ENCODE results near the gene BIK.

BIK gene

DNA sequence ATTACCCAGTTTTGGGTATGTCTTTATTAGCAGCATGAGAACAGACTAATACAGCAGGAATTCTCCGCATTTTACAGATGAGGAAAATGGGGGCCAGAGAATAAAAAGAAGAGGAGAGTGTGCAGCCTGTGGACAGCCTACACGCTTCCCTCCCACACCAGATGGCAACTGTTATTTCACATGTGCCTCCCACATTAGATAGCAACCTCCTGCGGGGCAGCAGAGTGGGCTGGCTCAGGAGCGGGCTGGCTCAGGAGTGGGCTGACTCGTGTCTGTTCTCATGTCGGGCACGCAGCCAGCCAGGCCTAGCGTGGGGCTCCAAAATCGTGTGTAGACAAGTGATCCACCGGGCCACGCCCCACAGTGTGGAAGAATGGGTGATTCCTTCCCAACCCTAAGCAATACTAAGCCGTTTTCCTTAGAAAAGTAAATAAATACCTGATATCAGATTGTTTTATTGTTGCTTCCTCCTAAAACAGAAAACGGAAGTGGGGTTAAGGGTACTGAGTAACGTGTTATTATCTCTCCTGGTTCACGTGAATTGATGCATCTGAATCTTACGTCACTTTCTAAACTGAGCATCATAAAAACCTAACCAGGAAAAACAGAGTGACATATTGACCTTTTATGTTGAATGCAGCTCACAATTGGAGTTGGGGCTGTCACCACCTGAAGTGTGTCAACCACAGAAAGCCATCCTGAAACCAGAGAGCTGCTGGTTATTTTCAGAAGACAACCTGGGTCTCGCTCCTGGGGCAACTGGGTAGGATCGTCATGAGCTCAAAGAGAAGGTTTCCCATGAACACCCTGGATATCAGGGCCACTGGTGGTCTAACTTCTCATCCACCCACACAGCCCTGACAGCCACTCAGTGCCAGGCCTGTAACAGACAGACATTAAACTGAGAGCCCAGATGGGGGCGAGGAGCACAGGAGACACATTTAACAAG is 24.6 kb upstream of the BIK start:
- H4K20me1 ChIP-seq = no peaks in the 10 kb centered on the region; a peak in 1 of 22 replicates
- no peak for TF ChIP-seq Cebpa-rat (IDR thresholded peaks at IDR 0.05)
- H3K27ac ChIP-seq = no peak overlapping the region
- no peak overlapping the region for H3K4me2 ChIP-seq
- no peaks in the 10 kb centered on the region for H3K9me3 ChIP-seq (replicated peaks in 1 of 11)
- 0 out of 22 replicates have a peak overlapping the region, but pooled peaks of 1 of the 11 experiments have one; percentile 1 for H3K9ac ChIP-seq
- peaks cover 13 to 17% (median 14%) of the 10 kb centered on the region in 10 experiments for H3K4me1 ChIP-seq
- H3K27me3 ChIP-seq = no peaks in the 10 kb centered on the region
- H3K36me3 ChIP-seq = peaks cover 0 to 8% (median 4%) of the 10 kb centered on the region in 11 experiments; a peak in 5 of 22 replicates
- no peak overlapping the region for H3K4me3 ChIP-seq

- Histone ChIP-seq H3K36me3 (peaks cover 0 to 8% (median 4%) of the 10 kb centered on the region in 11 experiments; a peak in 5 of 22 replicates), H3K9ac (peak overlapping the region; percentile 58 to 78 (median 71); a peak in 21 of 22 replicates), H3K27ac (peak overlapping the region in 10 of 11 experiments; percentile 43 to 70 (median 62); a peak in 19 of 22 replicates), H4K20me1 (no peaks in the 10 kb centered on the region; a peak in 1 of 22 replicates), H3K27me3 (no peaks in the 10 kb centered on the region), H3K4me3 (peak overlapping the region; percentile 68 to 93 (median 73)), H3K9me3 (replicated peaks in 1 of 11) (no peaks in the 10 kb centered on the region), H3K4me1 (peaks cover 14 to 36% (median 24%) of the 10 kb centered on the region in 10 experiments), H3K4me2 (peak overlapping the region; percentile 79 to 99 (median 92))
- TF ChIP-seq Cebpa-rat (IDR thresholded peaks at IDR 0.05) = no peak
Observed at GRCh38 chr22:43088627-43088983, 21.9 kb upstream of the BIK start.

DNA sequence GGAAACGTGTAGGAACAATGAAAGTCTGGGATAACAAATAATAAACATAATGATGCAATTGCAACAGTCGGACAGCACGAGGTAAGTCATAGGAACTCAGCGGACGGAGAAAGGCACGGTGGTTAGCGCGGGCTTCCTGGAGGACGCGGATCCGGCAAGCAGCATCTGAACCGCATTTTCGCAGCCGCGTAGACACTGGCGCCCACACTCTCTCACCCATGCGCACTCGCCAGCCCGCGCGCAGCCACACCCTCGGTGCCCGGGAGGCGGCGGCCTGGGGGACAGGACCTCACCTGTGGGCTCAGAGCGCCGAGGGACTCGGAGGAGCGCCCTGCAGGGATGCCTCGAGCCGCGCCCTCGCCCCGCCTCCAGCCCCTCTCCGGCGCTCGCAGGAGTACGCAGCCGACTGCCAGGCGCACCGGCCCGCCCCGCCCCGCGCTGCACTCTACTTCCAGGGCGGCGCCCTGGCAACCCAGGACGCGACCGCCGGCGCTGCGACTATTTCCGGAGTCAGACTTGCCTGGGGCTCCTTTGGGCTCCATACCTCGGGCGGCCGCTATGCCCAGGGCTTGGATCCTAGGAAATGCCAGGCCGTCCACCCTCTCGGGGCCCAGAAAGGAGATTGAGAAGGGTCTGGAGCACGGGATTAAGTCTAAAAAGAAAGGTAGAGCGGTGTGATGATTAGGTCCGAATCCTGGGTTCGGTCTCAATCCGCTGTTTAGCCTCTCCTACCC is 21.4 kb upstream of the BIK start, which contains the start of gene TTLL1:
Gene TTLL1, minus strand, starts transcription at position 408 of the 734 bp plus-strand sequence. CDS start 13,805 bp downstream, outside the sequence.
- peak within 1 kb of the TSS; percentile 79 to 99 (median 92) for H3K4me2 ChIP-seq
- H3K27me3 ChIP-seq = no peaks in the 10 kb centered on the region
- H3K9me3 ChIP-seq (replicated peaks in 1 of 11) = no peaks in the 10 kb centered on the region

GRCh38 chr22:43090130-43090789 is 20.3 kb upstream of the BIK start:
- Histone ChIP-seq H3K27me3 (no peaks in the 10 kb centered on the region), H3K9ac (peak overlapping the region in 1 of 11 experiments; percentile 73; a peak in 1 of 22 replicates)

More for the DNA sequence above, 21.4 kb upstream of the BIK start, which contains the start of gene TTLL1:
- H3K4me1 ChIP-seq = peaks cover 15 to 42% (median 28%) of the 10 kb centered on the region in 10 experiments
- H3K9ac ChIP-seq = peak within 1 kb of the TSS; percentile 58 to 78 (median 71); a peak in 21 of 22 replicates
- peaks cover 0 to 8% (median 4%) of the 10 kb centered on the region in 11 experiments; a peak in 5 of 22 replicates for H3K36me3 ChIP-seq
- H3K27ac ChIP-seq = peak within 1 kb of the TSS in 10 of 11 experiments; percentile 57 to 70 (median 64); a peak in 20 of 22 replicates
- TF ChIP-seq Cebpa-rat (IDR thresholded peaks at IDR 0.05) = no peak
- H3K4me3 ChIP-seq = peak within 1 kb of the TSS; percentile 68 to 93 (median 73)
- no peaks in the 10 kb centered on the region; a peak in 1 of 22 replicates for H4K20me1 ChIP-seq

DNA sequence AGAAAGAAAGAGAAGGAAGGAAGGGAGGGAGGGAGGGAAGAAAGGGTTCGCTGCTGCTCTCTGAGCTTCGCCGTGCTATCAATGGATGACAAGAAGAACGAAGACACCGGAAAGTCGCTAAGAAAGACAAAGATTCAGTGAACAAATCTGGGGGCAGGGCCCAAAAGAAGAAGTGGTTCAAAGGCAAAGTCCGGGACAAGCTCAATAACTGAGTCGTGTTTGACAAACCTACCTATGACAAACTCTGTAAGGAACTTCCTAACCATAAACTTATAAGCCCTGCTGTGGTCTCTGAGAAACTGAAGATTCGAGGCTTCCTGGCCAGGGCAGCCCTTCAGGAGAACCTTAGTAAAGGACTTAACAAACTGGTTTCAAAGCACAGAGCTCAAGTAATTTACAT is 18.5 kb upstream of the BIK start:
- TF ChIP-seq Cebpa-rat (IDR thresholded peaks at IDR 0.05) = no peak
- H3K27ac ChIP-seq = peak overlapping the region in 4 of 11 experiments; percentile 1 to 41 (median 30); a peak in 4 of 22 replicates

More at GRCh38 chr22:43090130-43090789, 20.3 kb upstream of the BIK start:
- H3K4me1 ChIP-seq = peaks cover 26 to 49% (median 39%) of the 10 kb centered on the region in 10 experiments
- H3K9me3 ChIP-seq (replicated peaks in 1 of 11) = peaks cover 0 to under 1% (median 0%) of the 10 kb centered on the region in 11 experiments; a peak in 1 of 22 replicates
- H3K36me3 ChIP-seq = peaks cover 0 to 7% (median 4%) of the 10 kb centered on the region in 11 experiments; a peak in 5 of 22 replicates
- no peaks in the 10 kb centered on the region; a peak in 1 of 22 replicates for H4K20me1 ChIP-seq
- no peak for TF ChIP-seq Cebpa-rat (IDR thresholded peaks at IDR 0.05)
- H3K27ac ChIP-seq = peak overlapping the region in 6 of 11 experiments; percentile 57 to 68 (median 62); a peak in 11 of 22 replicates
- H3K4me3 ChIP-seq = no peak overlapping the region
- peak overlapping the region; percentile 79 to 99 (median 92); a peak in 20 of 22 replicates for H3K4me2 ChIP-seq

DNA sequence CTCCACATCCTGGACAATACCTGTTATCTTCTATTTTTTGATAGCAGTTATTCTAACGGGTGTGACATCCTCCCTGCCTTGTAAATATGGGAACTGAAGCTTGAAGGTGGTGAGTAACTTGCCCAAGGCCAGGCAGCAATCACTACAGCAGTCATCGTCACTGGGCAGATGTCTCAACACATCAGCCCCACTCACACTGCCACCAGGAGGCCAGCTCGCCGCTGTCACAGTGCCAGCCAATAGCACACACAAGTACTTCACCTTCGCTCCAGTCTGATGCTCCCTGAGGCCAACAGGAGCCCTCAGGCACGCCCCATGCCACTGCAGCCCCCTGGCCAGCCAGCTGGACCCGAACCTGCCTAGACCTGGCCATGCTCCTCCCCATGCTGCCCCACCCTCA is 16.5 kb upstream of the BIK start:
- Histone ChIP-seq H3K4me2 (peak overlapping the region; percentile 4 to 53 (median 45); a peak in 19 of 22 replicates), H3K4me3 (no peak overlapping the region), H3K27me3 (no peaks in the 10 kb centered on the region), H3K9me3 (replicated peaks in 1 of 11) (peaks cover 16 to 23% (median 21%) of the 10 kb centered on the region in 11 experiments), H3K36me3 (peaks cover 0 to 4% (median 0%) of the 10 kb centered on the region in 11 experiments; a peak in 1 of 22 replicates), H3K27ac (peak overlapping the region in 7 of 11 experiments; percentile 16 to 61 (median 42); a peak in 9 of 22 replicates), H4K20me1 (no peaks in the 10 kb centered on the region), H3K4me1 (peaks cover 23 to 43% (median 35%) of the 10 kb centered on the region in 10 experiments), H3K9ac (peak overlapping the region in 3 of 11 experiments; percentile 12 to 46 (median 13); a peak in 3 of 22 replicates)
- no peak for TF ChIP-seq Cebpa-rat (IDR thresholded peaks at IDR 0.05)

More for the DNA sequence above, 18.5 kb upstream of the BIK start:
- Histone ChIP-seq H4K20me1 (no peaks in the 10 kb centered on the region), H3K9ac (peak overlapping the region in 2 of 11 experiments; percentile 22 to 23; a peak in 1 of 22 replicates), H3K27me3 (no peaks in the 10 kb centered on the region), H3K4me2 (peak overlapping the region in 9 of 11 experiments; percentile 15 to 57 (median 44); a peak in 14 of 22 replicates), H3K4me1 (peaks cover 28 to 49% (median 40%) of the 10 kb centered on the region in 10 experiments), H3K4me3 (no peak overlapping the region), H3K9me3 (replicated peaks in 1 of 11) (peaks cover 13 to 19% (median 17%) of the 10 kb centered on the region in 11 experiments), H3K36me3 (peaks cover 0 to 4% (median 0%) of the 10 kb centered on the region in 11 experiments; a peak in 1 of 22 replicates)

DNA sequence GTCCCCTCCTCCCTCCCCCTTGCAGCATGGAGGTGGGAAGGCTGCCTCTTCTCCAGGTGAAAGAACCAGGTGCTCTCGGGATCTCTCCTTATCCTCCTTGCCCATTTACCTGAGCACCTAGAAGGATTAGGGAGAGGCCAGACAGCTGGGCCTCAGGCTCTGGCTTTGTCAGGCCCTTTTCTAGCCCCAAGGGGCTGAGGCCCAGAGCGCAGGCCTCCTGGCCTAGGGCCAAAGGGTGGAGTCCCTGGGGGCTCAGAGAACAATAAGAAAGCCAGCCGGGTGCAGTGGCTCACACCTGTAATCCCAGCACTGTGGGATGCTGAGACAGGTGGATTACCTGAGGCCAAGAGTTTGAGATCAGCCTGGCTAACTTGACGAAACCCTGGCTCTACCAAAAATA is 16.0 kb upstream of the BIK start:
- H4K20me1 ChIP-seq = no peaks in the 10 kb centered on the region
- no peak for TF ChIP-seq Cebpa-rat (IDR thresholded peaks at IDR 0.05)
- H3K9me3 ChIP-seq (replicated peaks in 1 of 11) = peaks cover 16 to 23% (median 21%) of the 10 kb centered on the region in 11 experiments
- peak overlapping the region in 4 of 11 experiments; percentile 12 to 46 (median 28); a peak in 3 of 22 replicates for H3K9ac ChIP-seq
- peak overlapping the region in 7 of 11 experiments; percentile 16 to 61 (median 42); a peak in 9 of 22 replicates for H3K27ac ChIP-seq
- H3K27me3 ChIP-seq = no peaks in the 10 kb centered on the region
- H3K4me2 ChIP-seq = peak overlapping the region; percentile 4 to 53 (median 45); a peak in 18 of 22 replicates
- H3K36me3 ChIP-seq = peaks cover 0 to 4% (median 0%) of the 10 kb centered on the region in 11 experiments; a peak in 1 of 22 replicates
- H3K4me3 ChIP-seq = no peak overlapping the region
- peaks cover 21 to 40% (median 32%) of the 10 kb centered on the region in 10 experiments for H3K4me1 ChIP-seq

Data from BLaER1 treated with 17β-estradiol and CSF1 and Interleukin-3, amounts not matched to agents 10 nM and 100 nM (cell line).